Fibroblast of villous mesenchyme (primary cell): ENCODE measurements around the gene HDGFL3. TPM values are rescaled to one million over a fixed set of nuclear protein-coding genes. Genes with fewer than 3 reads are reported as not detected.
A peak's percentile ranks its signal among the peaks of the same experiment; 100 is the strongest.

ENCODE experiments used
- DNase-seq: peaks from one replicate; pipeline ENCODE4 v3.0.0-alpha.2; 2010; ENCODE audit warnings: low read depth
- H3K4me3 ChIP-seq: 2 replicates; pipeline ENCODE4 v1.5.1; 2011; ENCODE audit warnings: low read depth, mild to moderate bottlenecking, low read length
- CTCF ChIP-seq: IDR thresholded peaks from 2 replicates; pipeline ENCODE4 v1.5.1; 2012; ENCODE audit warnings: low read depth, mild to moderate bottlenecking, low read length; ENCODE audit not compliant: insufficient read depth
- total RNA-seq: library from RNA; depleted of rRNA; stranded (reverse); fragments of >200 nt; gene quantifications from 2 replicates; pipeline ENCODE4 v1.2.3, GENCODE V29; 2012

The HDGFL3 gene
- total RNA-seq, 1 donor, result 23.7 TPM

DNA sequence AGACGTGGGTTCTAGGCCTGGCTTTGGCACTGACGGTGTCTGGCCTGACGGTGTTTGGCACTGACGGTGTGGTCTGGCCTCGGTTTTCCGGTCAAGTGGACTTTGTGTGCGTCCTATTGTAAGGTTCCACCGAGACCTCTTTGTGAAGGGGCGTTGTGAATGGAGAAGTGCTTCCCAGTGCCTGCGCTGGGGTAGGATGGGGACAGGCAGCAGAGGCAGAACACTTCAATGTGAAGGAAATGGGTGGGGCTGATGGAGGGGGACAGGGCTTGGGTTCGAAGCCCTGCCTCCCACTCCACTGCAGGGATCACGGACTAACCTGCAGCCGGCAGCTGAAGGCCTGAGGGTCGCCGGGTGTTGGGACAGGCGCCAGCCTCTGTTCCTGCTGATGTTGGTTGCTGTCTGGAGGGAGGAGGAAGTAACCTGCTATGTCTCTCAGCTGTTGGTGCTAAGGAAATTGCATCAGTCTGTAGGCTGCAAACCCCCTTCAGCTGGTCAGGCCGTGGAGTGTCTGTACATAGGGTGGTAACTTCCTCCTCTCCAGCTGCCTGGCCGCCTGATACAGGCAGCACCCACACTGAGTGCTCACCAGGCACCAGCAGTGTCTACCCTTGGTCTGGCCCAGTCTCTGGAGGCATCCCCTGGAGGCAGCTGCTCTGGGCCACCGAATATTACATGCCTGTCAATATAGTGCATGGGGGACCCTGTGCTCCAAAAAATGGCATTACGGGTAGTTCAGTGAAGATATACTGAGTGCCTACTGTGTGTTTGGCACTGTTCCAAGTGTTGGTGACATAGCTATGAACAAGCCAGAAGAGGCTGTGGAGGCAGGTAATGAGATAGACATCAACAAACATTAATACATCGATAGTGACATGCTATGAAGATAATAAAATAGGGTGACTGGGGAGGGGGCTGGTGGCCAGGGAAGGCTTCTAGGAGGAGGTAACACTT is 99.1 kb downstream of the HDGFL3 start:
- H3K4me3 ChIP-seq, result peak overlapping the region; percentile 62
- TF ChIP-seq CTCF, result no peak
- peak; percentile 75 for DNase-seq

GRCh38 chr15:83107841-83108181 is 99.8 kb downstream of the HDGFL3 start:
- no peak for TF ChIP-seq CTCF
- peak overlapping the region; percentile 62 for H3K4me3 ChIP-seq
- no peak for DNase-seq

GRCh38 chr15:83106994-83107840 is 100.4 kb downstream of the HDGFL3 start, which contains the start of gene TM6SF1:
Gene TM6SF1, plus strand, starts transcription at chr15:83107645. Its CDS starts 36 bp downstream, at chr15:83107681.
- no peak for DNase-seq

GRCh38 chr15:83105440-83105839 is 102.2 kb downstream of the HDGFL3 start:
- no peak for TF ChIP-seq CTCF
- no peak overlapping the region for H3K4me3 ChIP-seq
- DNase-seq, result no peak

More at GRCh38 chr15:83106994-83107840, 100.4 kb downstream of the HDGFL3 start, which contains the start of gene TM6SF1:
- no peak for TF ChIP-seq CTCF
- H3K4me3 ChIP-seq, result peak within 1 kb of the TSS; percentile 62

DNA sequence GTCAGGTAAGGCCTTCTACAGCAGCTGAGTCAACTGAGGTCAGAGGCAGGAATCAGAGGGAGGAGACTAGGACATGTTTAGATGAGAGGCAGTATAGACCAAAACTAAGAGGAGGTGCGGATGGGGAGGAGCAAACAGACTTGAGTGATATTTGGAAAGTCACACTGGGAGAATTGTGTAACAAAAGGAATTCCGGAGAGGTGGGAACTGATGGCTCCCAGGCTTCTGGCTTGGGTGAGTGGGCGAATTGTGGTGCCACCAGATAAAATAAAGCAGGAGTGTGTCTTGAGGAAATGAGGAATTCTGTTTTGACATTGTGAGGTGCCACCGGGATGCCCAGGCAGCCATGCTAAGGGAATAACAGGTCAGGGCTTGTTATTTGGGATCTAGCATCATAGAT is 103.5 kb downstream of the HDGFL3 start:
- H3K4me3 ChIP-seq, result no peak overlapping the region
- TF ChIP-seq CTCF, result no peak
- DNase-seq, result no peak

DNA sequence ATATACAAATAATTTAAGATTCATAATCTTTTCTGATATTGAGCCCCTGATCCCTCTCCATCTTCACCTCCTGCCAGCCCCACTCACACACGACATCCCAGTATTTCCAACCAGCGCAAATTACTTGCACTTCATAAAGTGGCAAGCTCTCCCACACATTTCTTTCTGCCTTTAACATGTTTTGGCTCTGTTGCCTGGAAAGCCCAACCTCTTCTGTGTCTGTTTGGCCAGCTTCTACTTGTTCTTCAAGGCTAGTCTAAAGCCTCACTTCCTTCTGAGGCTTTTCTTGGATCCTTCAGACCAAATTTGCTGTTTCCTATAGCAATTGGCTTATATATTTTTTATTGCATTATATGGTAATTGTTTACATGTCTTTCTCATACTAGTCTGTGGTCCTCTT is 105.3 kb downstream of the HDGFL3 start:
- H3K4me3 ChIP-seq, result no peak overlapping the region
- DNase-seq, result no peak
- no peak for TF ChIP-seq CTCF
